H9 (cell line): ENCODE results near the gene OPRD1. TPM values are rescaled to one million over a fixed set of nuclear protein-coding genes. Genes with fewer than 3 reads are reported as not detected.

Experiments
- DNase-seq: peaks from one replicate; pipeline ENCODE4 v3.0.0-alpha.2; 2017
- H2AFZ ChIP-seq: one replicate; pipeline ENCODE4 v1.6.1; 2013; ENCODE audit warnings: mild to moderate bottlenecking, low read length, control low read depth, moderate library complexity
- H2AK5ac ChIP-seq: 2 replicates; pipeline ENCODE4 v1.6.1; 2013; ENCODE audit warnings: low read length, control low read depth, mixed read lengths; ENCODE audit not compliant: insufficient read length
- H2BK120ac ChIP-seq: one replicate; pipeline ENCODE4 v1.6.1; 2013; ENCODE audit warnings: low read depth, mild to moderate bottlenecking, low read length, control low read depth, inconsistent platforms; ENCODE audit not compliant: poor library complexity, severe bottlenecking
- H2BK12ac ChIP-seq: 2 replicates; pipeline ENCODE4 v1.6.1; 2013; ENCODE audit warnings: low read length, control low read depth, mixed read lengths, low read depth; ENCODE audit not compliant: insufficient read length
- H2BK15ac ChIP-seq: 2 replicates; pipeline ENCODE4 v1.6.1; 2013; ENCODE audit warnings: low read depth, low read length, control low read depth
- H2BK20ac ChIP-seq: one replicate; pipeline ENCODE4 v1.6.1; 2013; ENCODE audit warnings: low read depth, mild to moderate bottlenecking, low read length, control low read depth, inconsistent platforms; ENCODE audit not compliant: poor library complexity, severe bottlenecking
- H2BK5ac ChIP-seq: 2 replicates; pipeline ENCODE4 v1.6.1; 2013; ENCODE audit warnings: low read length, control low read depth, mixed read lengths; ENCODE audit not compliant: insufficient read length
- H3K14ac ChIP-seq: 2 replicates; pipeline ENCODE4 v1.6.1; 2013; ENCODE audit warnings: low read length, control low read depth; ENCODE audit not compliant: insufficient read depth
- H3K18ac ChIP-seq: 2 replicates; pipeline ENCODE4 v1.6.1; 2013; ENCODE audit warnings: low read depth, mild to moderate bottlenecking, mixed read lengths, low read length, control low read depth; ENCODE audit not compliant: insufficient read length
- H3K23ac ChIP-seq: 2 replicates; pipeline ENCODE4 v1.6.1; 2013; ENCODE audit warnings: low read length, control low read depth, mixed read lengths, low read depth; ENCODE audit not compliant: insufficient read length
- H3K23me2 ChIP-seq: 2 replicates; pipeline ENCODE4 v1.6.1; 2013; ENCODE audit warnings: low read depth, mild to moderate bottlenecking, mixed read lengths, low read length, control low read depth; ENCODE audit not compliant: insufficient read length, poor library complexity, severe bottlenecking
- H3K27ac ChIP-seq: 2 replicates; pipeline ENCODE4 v1.5.1; 2013; ENCODE audit warnings: low read length, control low read depth, mixed read lengths, low read depth; ENCODE audit not compliant: insufficient read length
- H3K27me3 ChIP-seq: 2 replicates; pipeline ENCODE4 v1.6.1; 2013; ENCODE audit warnings: low read length, control low read depth, inconsistent platforms; ENCODE audit not compliant: insufficient read depth
- H3K4ac ChIP-seq: 2 replicates; pipeline ENCODE4 v1.6.1; 2013; ENCODE audit warnings: low read depth, mild to moderate bottlenecking, control low read depth, inconsistent platforms, low read length, moderate library complexity
- H3K4me1 ChIP-seq: 2 replicates; pipeline ENCODE4 v1.6.1; 2013; ENCODE audit warnings: low read length, control low read depth, inconsistent platforms; ENCODE audit not compliant: insufficient read depth
- H3K4me2 ChIP-seq: 2 replicates; pipeline ENCODE4 v1.6.1; 2013; ENCODE audit warnings: low read length, control low read depth, mixed read lengths; ENCODE audit not compliant: insufficient read length, insufficient read depth
- H3K56ac ChIP-seq: 2 replicates; pipeline ENCODE4 v1.6.1; 2013; ENCODE audit warnings: low read depth, mild to moderate bottlenecking, mixed read lengths, low read length, control low read depth; ENCODE audit not compliant: insufficient read length
- H3K79me1 ChIP-seq: 2 replicates; pipeline ENCODE4 v1.6.1; 2013; ENCODE audit warnings: low read depth, mild to moderate bottlenecking, moderate library complexity, low read length, control low read depth, inconsistent platforms; ENCODE audit not compliant: insufficient read depth, poor library complexity, severe bottlenecking
- H3K79me2 ChIP-seq: 2 replicates; pipeline ENCODE4 v1.6.1; 2013; ENCODE audit warnings: low read length, control low read depth, inconsistent platforms; ENCODE audit not compliant: insufficient read depth
- H3K9ac ChIP-seq: 2 replicates; pipeline ENCODE4 v1.6.1; 2013; ENCODE audit warnings: low read length, control low read depth, mixed read lengths; ENCODE audit not compliant: insufficient read length; ENCODE audit errors: extremely low read depth
- H3K9me3 ChIP-seq: one replicate; pipeline ENCODE4 v1.6.1; 2013; ENCODE audit warnings: low read depth, low read length, inconsistent platforms; ENCODE audit not compliant: control insufficient read depth
- H3T11ph ChIP-seq: one replicate; pipeline ENCODE4 v1.6.1; 2013; ENCODE audit warnings: mild to moderate bottlenecking, low read length, control low read depth, inconsistent platforms
- H4K20me1 ChIP-seq: one replicate; pipeline ENCODE4 v1.6.1; 2013; ENCODE audit not compliant: control insufficient read depth, insufficient read length, insufficient read depth
- H4K5ac ChIP-seq: 2 replicates; pipeline ENCODE4 v1.6.1; 2013; ENCODE audit warnings: low read depth, mild to moderate bottlenecking, mixed read lengths, low read length, control low read depth; ENCODE audit not compliant: insufficient read length
- H4K8ac ChIP-seq: replicated peaks from 2 replicates; pipeline ENCODE4 v1.6.1; 2013; ENCODE audit warnings: low read length, control low read depth, mixed read lengths, low read depth; ENCODE audit not compliant: insufficient read length
- H4K91ac ChIP-seq: 2 replicates; pipeline ENCODE4 v1.6.1; 2013; ENCODE audit warnings: low read depth, mild to moderate bottlenecking, moderate library complexity, mixed read lengths, low read length, control low read depth; ENCODE audit not compliant: insufficient read length
- H3K27ac Mint-ChIP-seq, 3 experiments: 2 replicates in 2 of 3; 3 replicates in 1 of 3; pipeline ENCODE4 v1.8.0; 2020 to 2021; ENCODE audit warnings: mixed read lengths in 3 of 3, mild to moderate bottlenecking in 1 of 3, moderate library complexity in 1 of 3
- H3K27me3 Mint-ChIP-seq: 2 replicates; pipeline ENCODE4 v1.8.0; 2021; ENCODE audit warnings: low read depth, mild to moderate bottlenecking, moderate library complexity, mixed read lengths
- H3K36me3 Mint-ChIP-seq, 3 experiments: 2 replicates in 2 of 3; 3 replicates in 1 of 3; pipeline ENCODE4 v1.8.0; 2020 to 2021; ENCODE audit warnings: low read depth in 3 of 3, mixed read lengths in 3 of 3; ENCODE audit not compliant: insufficient read depth in 1 of 3
- H3K4me1 Mint-ChIP-seq, 2 experiments: 2 replicates each; pipeline ENCODE4 v1.8.0; 2020; ENCODE audit warnings: mixed read lengths in 2 of 2
- H3K4me3 Mint-ChIP-seq, 2 experiments: 2 replicates in 1 of 2; 3 replicates in 1 of 2; pipeline ENCODE4 v1.8.0; 2020 to 2021; ENCODE audit warnings: mild to moderate bottlenecking in 2 of 2, mixed read lengths in 2 of 2, moderate library complexity in 1 of 2
- H3K9me3 Mint-ChIP-seq, 2 experiments: 2 replicates in 1 of 2; 3 replicates in 1 of 2; pipeline ENCODE4 v1.8.0; 2020; ENCODE audit warnings: mild to moderate bottlenecking in 2 of 2, mixed read lengths in 2 of 2, moderate library complexity in 1 of 2
- CTCF ChIP-seq: fragments of 200-600 bp; sonication (generic); conservative IDR thresholded peaks from 3 replicates; pipeline ENCODE4 v1.8.0; 2021; ENCODE audit warnings: antibody characterized with exemption, mild to moderate bottlenecking
- WGBS: extraction: QIAGEN DNeasy Blood & Tissue Kit; methylation state at CpG from one replicate; pipeline ENCODE4 v1.1.7; 2013; ENCODE audit warnings: missing lambda C conversion rate, low lambda C conversion rate, mixed read lengths; ENCODE audit not compliant: insufficient read length; ENCODE audit errors: extremely low coverage; 5-methylcytosine and 5-hydroxymethylcytosine counted together
- total RNA-seq: library from RNA; stranded (reverse); gene quantifications from 2 replicates; pipeline ENCODE4 v1.2.1, GENCODE V29; 2021

The OPRD1 gene
- total RNA-seq, 1 experiment from 2014 or later = 1.8 TPM

DNA sequence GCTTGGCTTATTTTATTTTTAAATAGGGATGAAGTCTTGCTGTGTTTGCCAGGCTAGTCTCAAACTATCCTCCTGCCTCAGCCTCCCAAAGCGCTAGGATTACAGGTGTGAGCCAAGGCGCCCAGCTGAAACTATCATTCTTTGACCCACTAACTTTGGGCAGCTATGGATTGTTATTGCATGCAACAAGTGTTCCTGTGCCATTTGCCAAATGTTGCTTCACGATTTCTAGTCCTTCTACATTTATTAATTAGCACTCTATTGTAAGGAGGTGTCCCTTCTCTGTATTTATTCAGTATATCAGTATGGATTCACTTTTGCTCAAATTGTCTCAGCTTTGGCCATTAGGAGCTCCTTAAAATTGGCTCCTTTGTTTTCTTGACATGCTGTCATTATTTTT, 38.9 kb upstream of the OPRD1 start:
- DNase-seq = no peak
- H3K4me3 Mint-ChIP-seq = no peak overlapping the region
- Histone ChIP-seq H2BK15ac (no peak overlapping the region), H3K9ac (no peak overlapping the region), H2BK120ac (no peak overlapping the region), H3K27me3 (no peaks in the 10 kb centered on the region), H4K5ac (no peak overlapping the region), H3K4me1 (no peaks in the 10 kb centered on the region), H3K27ac (no peak overlapping the region), H3K23ac (no peak overlapping the region), H4K20me1 (no peaks in the 10 kb centered on the region), H2BK5ac (no peak overlapping the region), H3K56ac (no peak overlapping the region), H3K4me2 (no peak overlapping the region), H2BK20ac (no peak overlapping the region), H3K18ac (no peak overlapping the region), H3K14ac (no peak overlapping the region), H3K9me3 (no peaks in the 10 kb centered on the region), H2AFZ (no peak overlapping the region), H2BK12ac (no peak overlapping the region), H2AK5ac (no peak overlapping the region), H3K79me1 (no peaks in the 10 kb centered on the region), H3K79me2 (no peaks in the 10 kb centered on the region; the same call in 1 of the 2 replicates), H4K91ac (no peak overlapping the region), H4K8ac (no peak overlapping the region), H3K23me2 (no peaks in the 10 kb centered on the region), H3T11ph (no peak overlapping the region), H3K4ac (no peak overlapping the region)
- H3K27me3 Mint-ChIP-seq = no peaks in the 10 kb centered on the region
- no peaks in the 10 kb centered on the region for H3K9me3 Mint-ChIP-seq
- H3K4me1 Mint-ChIP-seq = peaks cover 0 to 7% of the 10 kb centered on the region in 2 experiments; a peak in 1 of 4 replicates
- TF ChIP-seq CTCF = no peak
- no CpG with 5 or more reads among the region's 3 CpGs for WGBS
- peaks cover 12 to 47% (median 25%) of the 10 kb centered on the region in 3 experiments; a peak in 6 of 7 replicates for H3K36me3 Mint-ChIP-seq
- peak overlapping the region in 1 of 3 experiments; percentile 60; a peak in 2 of 7 replicates for H3K27ac Mint-ChIP-seq
